DLD1 (cell line): ENCODE data around the gene CTNNA1.

Experiments
- in situ Hi-C: cut with HindIII; loops from 2 replicates; pipeline ENCODE4 v1.10.0; 2017; ENCODE audit warnings: low sequenced_read_pairs

The CTNNA1 gene

DNA sequence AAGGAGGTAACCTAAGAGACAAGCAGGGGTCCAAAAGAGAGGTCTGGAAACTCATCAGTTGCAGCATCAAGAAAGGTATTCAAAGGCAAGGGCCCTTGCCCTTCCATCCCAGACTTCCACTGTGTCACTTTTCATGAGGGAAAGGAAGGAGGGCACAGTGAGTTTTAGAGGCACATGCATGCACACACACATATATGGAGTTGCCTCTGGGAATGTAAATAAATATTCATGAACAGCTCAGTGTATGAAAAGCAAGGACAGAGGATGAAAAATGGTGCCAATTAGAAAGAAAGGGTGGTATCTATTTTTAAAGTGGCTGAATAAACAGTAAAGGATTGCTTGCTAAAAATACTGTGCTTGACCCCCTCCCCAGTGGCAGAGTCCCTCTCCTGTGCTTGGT, 227.2 kb downstream of the CTNNA1 start:
- in situ Hi-C loops, result no loop called here

- in situ Hi-C loops, result no loop called here
Observed at GRCh38 chr5:138981131-138981530, 227.9 kb downstream of the CTNNA1 start.

GRCh38 chr5:138981586-138981985, 228.4 kb downstream of the CTNNA1 start:
- in situ Hi-C loops, result no loop called here

DNA sequence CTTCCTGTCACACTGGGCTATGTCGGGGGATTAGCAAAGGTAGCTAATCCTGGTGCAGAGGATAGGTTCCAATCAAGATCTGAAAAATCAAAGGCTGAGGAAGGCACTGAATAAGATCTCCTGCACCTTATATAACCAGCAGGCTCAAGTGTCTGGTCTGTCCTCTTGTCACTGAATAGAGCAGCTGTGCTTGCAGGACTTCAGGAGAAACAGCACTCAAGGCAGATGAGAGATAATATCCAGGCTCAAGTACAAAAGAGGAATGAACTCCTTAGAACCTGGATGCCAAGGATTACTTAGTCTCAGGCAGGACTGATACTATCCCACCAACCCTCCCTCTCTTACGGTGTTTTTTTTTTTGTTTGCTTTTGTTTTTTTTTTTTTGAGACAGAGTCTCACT, 230.8 kb downstream of the CTNNA1 start:
- in situ Hi-C loops, result no loop called here
